ENCODE results near the gene MIEF1. TPM values are rescaled to one million over a fixed set of nuclear protein-coding genes. Genes with fewer than 3 reads are reported as not detected.

The MIEF1 gene
- total RNA-seq, 2 donors from 2014 or later = 18.8 to 36.9 TPM

- H3K4me3 ChIP-seq = no peak overlapping the region
- no peaks in the 10 kb centered on the region for H3K36me3 ChIP-seq
- peaks cover 0 to under 1% of the 10 kb centered on the region in 2 donors for H3K4me1 ChIP-seq (ENCODE audit: control insufficient read depth in 1 of 2, low read depth in 2 of 2)
- DNase-seq (ENCODE audit: low spot score) (no peak), ATAC-seq (ENCODE audit: insufficient number of reproducible peaks, low FRiP score, low read depth) (no peak)
- no peaks in the 10 kb centered on the region for H3K27me3 ChIP-seq (replicated peaks; ENCODE audit: insufficient read depth)
- TF ChIP-seq CTCF (IDR thresholded peaks at IDR 0.05) = no peak
- H3K9me3 ChIP-seq = no peaks in the 10 kb centered on the region
- no peak overlapping the region for H3K27ac ChIP-seq
Measured at GRCh38 chr22:39463277-39463676, 38.8 kb upstream of the MIEF1 start.

GRCh38 chr22:39463931-39464390 lies 38.1 kb upstream of the MIEF1 start:
- no peaks in the 10 kb centered on the region for H3K4me1 ChIP-seq (ENCODE audit: control insufficient read depth in 1 of 2, low read depth in 2 of 2)
- TF ChIP-seq CTCF (IDR thresholded peaks at IDR 0.05) = no peak
- H3K27me3 ChIP-seq (replicated peaks; ENCODE audit: insufficient read depth) = no peaks in the 10 kb centered on the region
- no peaks in the 10 kb centered on the region for H3K36me3 ChIP-seq
- no peak for ATAC-seq (ENCODE audit: insufficient number of reproducible peaks, low FRiP score, low read depth)
- no peak for DNase-seq (ENCODE audit: low spot score)
- H3K4me3 ChIP-seq = no peak overlapping the region
- H3K27ac ChIP-seq = no peak overlapping the region
- no peaks in the 10 kb centered on the region for H3K9me3 ChIP-seq

- no peaks in the 10 kb centered on the region for H3K9me3 ChIP-seq
- ATAC-seq (ENCODE audit: insufficient number of reproducible peaks, low FRiP score, low read depth) = no peak
- no peak overlapping the region for H3K4me3 ChIP-seq
- no peak overlapping the region for H3K27ac ChIP-seq
- no peaks in the 10 kb centered on the region for H3K4me1 ChIP-seq (ENCODE audit: control insufficient read depth in 1 of 2, low read depth in 2 of 2)
- DNase-seq (ENCODE audit: low spot score) = no peak
- no peaks in the 10 kb centered on the region for H3K27me3 ChIP-seq (replicated peaks; ENCODE audit: insufficient read depth)
- no peaks in the 10 kb centered on the region for H3K36me3 ChIP-seq
- no peak for TF ChIP-seq CTCF (IDR thresholded peaks at IDR 0.05)
Measured at GRCh38 chr22:39466228-39467006, 35.7 kb upstream of the MIEF1 start.

- ATAC-seq (ENCODE audit: insufficient number of reproducible peaks, low FRiP score, low read depth) = no peak
- Histone ChIP-seq H3K4me3 (no peak overlapping the region), H3K27me3 (replicated peaks; ENCODE audit: insufficient read depth) (no peaks in the 10 kb centered on the region), H3K9me3 (no peaks in the 10 kb centered on the region), H3K36me3 (no peaks in the 10 kb centered on the region), H3K27ac (no peak overlapping the region), H3K4me1 (ENCODE audit: control insufficient read depth in 1 of 2, low read depth in 2 of 2) (peaks cover 0 to 5% of the 10 kb centered on the region in 2 donors)
- DNase-seq (ENCODE audit: low spot score) = no peak
- no peak for TF ChIP-seq CTCF (IDR thresholded peaks at IDR 0.05)
Measured at GRCh38 chr22:39467390-39467895, 34.6 kb upstream of the MIEF1 start.

GRCh38 chr22:39468487-39469325 lies 33.4 kb upstream of the MIEF1 start:
- Histone ChIP-seq H3K36me3 (no peaks in the 10 kb centered on the region), H3K4me1 (ENCODE audit: control insufficient read depth in 1 of 2, low read depth in 2 of 2) (peaks cover 0 to 5% of the 10 kb centered on the region in 2 donors), H3K9me3 (no peaks in the 10 kb centered on the region), H3K27ac (no peak overlapping the region), H3K27me3 (replicated peaks; ENCODE audit: insufficient read depth) (no peaks in the 10 kb centered on the region), H3K4me3 (no peak overlapping the region)
- no peak for TF ChIP-seq CTCF (IDR thresholded peaks at IDR 0.05)
- ATAC-seq (ENCODE audit: insufficient number of reproducible peaks, low FRiP score, low read depth) = no peak
- DNase-seq (ENCODE audit: low spot score) = no peak

Data from thoracic aorta (tissue), 2 donors.